HCT116 (cell line): ENCODE results near the gene CNDP2. TPM values are rescaled to one million over a fixed set of nuclear protein-coding genes. Genes with fewer than 3 reads are reported as not detected.
A peak's percentile ranks its signal among the peaks of the same experiment; 100 is the strongest.

Source experiments
- ATAC-seq: fragments of 200-7000 bp; cut with Tn5 transposase; 2 replicates; pipeline ENCODE4 v1.9.1; 2020; ENCODE audit warnings: mild to moderate bottlenecking, moderate library complexity
- BruUV-seq: library from RNA; stranded (reverse); fragments of 400-500 nt; replicated peaks from 2 replicates; lab custom pipeline; 2021; lab: Mats Ljungman, UMichigan
- CTCF ChIA-PET: fragments of 300-600 bp; sonication (Branson Sonifier 250); formaldehyde crosslinking; loops from one replicate; lab custom pipeline; 2021; ENCODE audit warnings: antibody characterized with exemption; lab: Charles Lee
- POLR2A ChIA-PET: fragments of 300-600, 350-600 bp; sonication (Branson Sonifier 250); formaldehyde crosslinking; loops from one replicate; lab custom pipeline; 2021; ENCODE audit warnings: antibody characterized with exemption; lab: Charles Lee
- RAD21 ChIA-PET, 2 experiments: fragments of 300-600 bp; sonication (Branson Sonifier 250); formaldehyde crosslinking; loops; one replicate each; lab custom pipeline; 2023; ENCODE audit warnings: low total read pairs in 2 of 2; ENCODE audit not compliant: uncharacterized antibody in 2 of 2, unreplicated experiment in 2 of 2, low non-redundant PET in 1 of 2; lab: Charles Lee
- DNase-seq: peaks from one replicate; pipeline ENCODE4 v3.0.0-alpha.2; 2010; ENCODE audit warnings: low read depth, low spot score
- H2AFZ ChIP-seq: fragments of 200-600 bp; shearing (Covaris generic), sonication (generic); 2 replicates; pipeline ENCODE4 v1.6.1; 2017; ENCODE audit warnings: low read depth, mixed run types, mixed read lengths, antibody characterized with exemption, low read length; ENCODE audit not compliant: poor library complexity, severe bottlenecking
- H3K27ac ChIP-seq: 2 replicates; pipeline ENCODE4 v1.5.1; 2012; ENCODE audit warnings: low read depth, low read length
- H3K27me3 ChIP-seq: fragments of 200-600 bp; sonication (generic); 2 replicates; pipeline ENCODE4 v1.6.1; 2016; ENCODE audit warnings: mixed run types, low read length, mixed read lengths; ENCODE audit not compliant: insufficient read depth
- H3K36me3 ChIP-seq, 2 experiments: fragments of 200-500 bp in 1 of 2; fragments of 200-600 bp in 1 of 2; sonication (Bioruptor generic) in 1 of 2; sonication (generic) in 1 of 2; 2 replicates each; pipeline versions ENCODE4 v1.5.1 to v1.6.1; 2014 to 2016; ENCODE audit warnings: low read length in 2 of 2, inconsistent platforms in 1 of 2, mixed read lengths in 1 of 2, mixed run types in 1 of 2; ENCODE audit not compliant: insufficient read depth in 2 of 2, control insufficient read depth in 1 of 2
- H3K4me1 ChIP-seq, 2 experiments: fragments of 200-600 bp in 1 of 2; sonication (generic) in 1 of 2; 2 replicates each; pipeline versions ENCODE4 v1.5.1 to v1.6.1; 2012 to 2017; ENCODE audit warnings: low read length in 2 of 2, inconsistent platforms in 1 of 2, mild to moderate bottlenecking in 1 of 2, mixed read lengths in 1 of 2, mixed run types in 1 of 2, moderate library complexity in 1 of 2; ENCODE audit not compliant: insufficient read depth in 2 of 2, control insufficient read depth in 1 of 2
- H3K4me2 ChIP-seq: fragments of 200-600 bp; sonication (generic); 2 replicates; pipeline ENCODE4 v1.6.1; 2017; ENCODE audit warnings: mixed run types, low read length, mixed read lengths
- H3K4me3 ChIP-seq, 2 experiments: fragments of 200-600 bp in 1 of 2; sonication (generic) in 1 of 2; replicated peaks in 1 of 2; 2 replicates each; pipeline ENCODE4 v1.5.1; 2011 to 2016; ENCODE audit warnings: low read length in 2 of 2, control low read depth in 1 of 2, low read depth in 1 of 2, mild to moderate bottlenecking in 1 of 2, mixed read lengths in 1 of 2, mixed run types in 1 of 2
- H3K79me2 ChIP-seq: fragments of 200-600 bp; sonication (generic); 2 replicates; pipeline ENCODE4 v1.6.1; 2017; ENCODE audit warnings: mild to moderate bottlenecking, mixed run types, low read length, moderate library complexity, mixed read lengths; ENCODE audit not compliant: insufficient read depth
- H3K9ac ChIP-seq: fragments of 200-600 bp; sonication (generic); 2 replicates; pipeline ENCODE4 v1.6.1; 2016; ENCODE audit warnings: low read length, mixed read lengths
- H3K9me2 ChIP-seq: fragments of 200-600 bp; sonication (generic), shearing (Covaris generic); 2 replicates; pipeline ENCODE4 v1.6.1; 2017; ENCODE audit warnings: mixed run types, mild to moderate bottlenecking, moderate library complexity; ENCODE audit not compliant: insufficient read depth
- H3K9me3 ChIP-seq, 2 experiments: fragments of 200-500 bp in 1 of 2; fragments of 200-600 bp in 1 of 2; sonication (Bioruptor generic) in 1 of 2; sonication (generic) in 1 of 2; 2 replicates each; pipeline ENCODE4 v1.6.1; 2014 to 2017; ENCODE audit warnings: low read length in 2 of 2, mixed read lengths in 2 of 2, inconsistent platforms in 1 of 2, low read depth in 1 of 2, mild to moderate bottlenecking in 1 of 2, mixed run types in 1 of 2, moderate library complexity in 1 of 2; ENCODE audit not compliant: control insufficient read depth in 1 of 2, insufficient read depth in 1 of 2
- H4K20me1 ChIP-seq: fragments of 200-600 bp; sonication (generic), shearing (Covaris generic); 2 replicates; pipeline ENCODE4 v1.6.1; 2017; ENCODE audit warnings: mixed run types, mild to moderate bottlenecking, moderate library complexity; ENCODE audit not compliant: insufficient read depth
- CBX3 ChIP-seq: IDR thresholded peaks from 2 replicates; pipeline ENCODE4 v1.6.1; 2012; ENCODE audit warnings: low read depth
- CEBPB ChIP-seq: IDR thresholded peaks from 2 replicates; pipeline ENCODE4 v1.6.1; 2012; ENCODE audit warnings: low read depth
- EGR1 ChIP-seq: IDR thresholded peaks from 2 replicates; pipeline ENCODE4 v1.6.1; 2012; ENCODE audit warnings: low read depth
- ELF1 ChIP-seq: IDR thresholded peaks from 2 replicates; pipeline ENCODE4 v1.6.1; 2012; ENCODE audit warnings: low read depth, borderline replicate concordance
- EZH2 ChIP-seq: fragments of 200-600 bp; sonication (generic); IDR thresholded peaks from 2 replicates; pipeline ENCODE4 v1.6.1; 2017; ENCODE audit warnings: antibody characterized with exemption, mixed run types
- FOSL1 ChIP-seq: IDR thresholded peaks from 2 replicates; pipeline ENCODE4 v1.6.1; 2012; ENCODE audit warnings: low read depth
- JUND ChIP-seq: IDR thresholded peaks from 2 replicates; pipeline ENCODE4 v1.6.1; 2012
- POLR2A ChIP-seq: IDR thresholded peaks from 2 replicates; pipeline ENCODE4 v1.7.0; 2011; ENCODE audit warnings: borderline replicate concordance; ENCODE audit not compliant: insufficient read depth, insufficient read length; ENCODE audit errors: extremely low read depth
- POLR2AphosphoS5 ChIP-seq: IDR thresholded peaks from 2 replicates; pipeline ENCODE4 v1.6.1; 2011; ENCODE audit warnings: mild to moderate bottlenecking, low read depth, low read length, moderate library complexity
- RAD21 ChIP-seq: IDR thresholded peaks from 2 replicates; pipeline ENCODE4 v1.6.1; 2012; ENCODE audit warnings: low read depth, mild to moderate bottlenecking
- SIN3A ChIP-seq: IDR thresholded peaks from 2 replicates; pipeline ENCODE4 v1.6.1; 2012; ENCODE audit warnings: low read depth
- SP1 ChIP-seq: IDR thresholded peaks from 2 replicates; pipeline ENCODE4 v1.6.1; 2012; ENCODE audit warnings: low read depth
- SRF ChIP-seq: IDR thresholded peaks from 2 replicates; pipeline ENCODE4 v1.6.1; 2012; ENCODE audit warnings: low read depth
- TCF7L2 ChIP-seq: IDR thresholded peaks from 2 replicates; pipeline ENCODE4 v1.7.0; 2011; ENCODE audit warnings: borderline replicate concordance, inconsistent platforms; ENCODE audit not compliant: insufficient read depth, insufficient read length; ENCODE audit errors: extremely low read depth
- YY1 ChIP-seq: IDR thresholded peaks from 2 replicates; pipeline ENCODE4 v1.6.1; 2011; ENCODE audit warnings: low read length, low read depth, moderate library complexity, mild to moderate bottlenecking; ENCODE audit not compliant: insufficient replicate concordance; ENCODE audit errors: extremely low read depth
- ZFX ChIP-seq: fragments of 450-650 bp; IDR thresholded peaks from 2 replicates; pipeline ENCODE4 v1.6.1; 2017
- ZNF274 ChIP-seq: fragments of 200-500 bp; sonication (Bioruptor generic); IDR thresholded peaks from 2 replicates; pipeline ENCODE4 v1.6.1; 2014; ENCODE audit warnings: mild to moderate bottlenecking, low read depth, low read length, inconsistent platforms
- intact Hi-C: fragments of 100-400 bp; cut with micrococcal nuclease; formaldehyde crosslinking; loops from 2 replicates; pipeline ENCODE4 v1.10.0; 2022
- total RNA-seq: library from RNA; stranded (reverse); gene quantifications from one replicate; pipeline ENCODE4 v1.2.1, GENCODE V29; 2021; ENCODE audit not compliant: unreplicated experiment
- TF ChIP-seq, protein P1 (sequence below): IDR thresholded peaks from 2 replicates; pipeline ENCODE4 v1.6.1; 2011; ENCODE audit warnings: mild to moderate bottlenecking, low read length, moderate library complexity; ENCODE audit not compliant: insufficient replicate concordance; ENCODE audit errors: extremely low read depth
- TF ChIP-seq, protein P2 (sequence below): IDR thresholded peaks from 2 replicates; pipeline ENCODE4 v1.6.1; 2012
- TF ChIP-seq, protein P3 (sequence below), 3 experiments: fragments of 200-600 bp in 1 of 3; sonication (generic) in 1 of 3; IDR thresholded peaks in 2 of 3; conservative IDR thresholded peaks in 1 of 3; 2 replicates each; pipeline ENCODE4 v1.5.1; 2012 to 2017; ENCODE audit warnings: low read depth in 2 of 3, low read length in 2 of 3, antibody characterized with exemption in 1 of 3, borderline replicate concordance in 1 of 3, control low read depth in 1 of 3, mild to moderate bottlenecking in 1 of 3, mixed read lengths in 1 of 3, mixed run types in 1 of 3, moderate library complexity in 1 of 3; ENCODE audit not compliant: insufficient read depth in 1 of 3

CNDP2 gene
- total RNA-seq, 1 experiment from 2014 or later, result 112 TPM

DNA sequence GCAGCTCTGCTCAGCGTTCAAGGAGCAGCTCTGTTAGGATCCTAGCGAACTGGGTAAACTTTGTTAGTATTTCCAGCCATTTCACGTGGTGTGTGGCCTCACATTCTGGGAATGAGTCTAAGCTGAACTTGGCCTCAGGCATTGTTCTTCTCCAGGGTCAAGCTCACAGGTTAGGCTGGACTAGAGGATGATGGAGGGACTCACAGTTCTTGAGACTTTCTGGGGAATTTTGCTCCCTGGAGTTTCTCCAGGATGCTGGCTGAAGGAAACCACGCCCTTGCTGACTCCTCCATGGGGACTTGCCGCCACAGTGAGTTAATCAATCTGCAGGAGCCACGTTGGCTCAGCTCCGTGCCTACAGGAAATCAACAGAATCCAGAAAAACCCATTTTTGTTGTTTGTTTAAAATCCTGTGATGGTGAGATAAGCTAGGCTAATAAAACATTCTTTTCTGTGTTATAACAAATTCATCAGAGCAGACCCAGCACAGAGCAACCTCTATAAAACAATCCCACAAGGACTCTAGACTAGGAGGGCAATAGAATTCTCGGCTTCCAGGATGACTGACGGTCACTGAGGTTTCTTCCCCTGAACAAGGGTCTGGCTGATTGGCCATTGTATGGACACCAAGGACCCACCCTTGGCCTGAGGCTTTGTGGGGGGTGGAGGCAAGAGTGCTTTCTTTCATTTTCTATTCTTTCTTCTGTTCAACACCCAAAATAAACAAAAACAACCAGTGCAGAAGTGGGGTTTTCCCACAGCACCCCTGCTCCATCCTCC is 50.8 kb downstream of the CNDP2 start:
- H4K20me1 ChIP-seq, result no peaks in the 10 kb centered on the region
- 0 out of 2 replicates have a peak, but pooled peaks have one; percentile 22 for ATAC-seq
- POLR2A ChIA-PET, result no interaction called here
- H3K9me2 ChIP-seq, result no peaks in the 10 kb centered on the region
- H3K79me2 ChIP-seq, result no peaks in the 10 kb centered on the region
- H3K4me1 ChIP-seq, result no peaks in the 10 kb centered on the region
- TF ChIP-seq POLR2A (no peak), CBX3 (no peak), SRF (no peak), EZH2 (no peak), ZNF274 (no peak), JUND (no peak), ZFX (no peak), RAD21 (no peak), FOSL1 (no peak), EGR1 (no peak), SP1 (no peak), YY1 (no peak), CEBPB (no peak), TCF7L2 (no peak), ELF1 (no peak), SIN3A (no peak), POLR2AphosphoS5 (no peak)
- TF ChIP-seq, protein P1, sequence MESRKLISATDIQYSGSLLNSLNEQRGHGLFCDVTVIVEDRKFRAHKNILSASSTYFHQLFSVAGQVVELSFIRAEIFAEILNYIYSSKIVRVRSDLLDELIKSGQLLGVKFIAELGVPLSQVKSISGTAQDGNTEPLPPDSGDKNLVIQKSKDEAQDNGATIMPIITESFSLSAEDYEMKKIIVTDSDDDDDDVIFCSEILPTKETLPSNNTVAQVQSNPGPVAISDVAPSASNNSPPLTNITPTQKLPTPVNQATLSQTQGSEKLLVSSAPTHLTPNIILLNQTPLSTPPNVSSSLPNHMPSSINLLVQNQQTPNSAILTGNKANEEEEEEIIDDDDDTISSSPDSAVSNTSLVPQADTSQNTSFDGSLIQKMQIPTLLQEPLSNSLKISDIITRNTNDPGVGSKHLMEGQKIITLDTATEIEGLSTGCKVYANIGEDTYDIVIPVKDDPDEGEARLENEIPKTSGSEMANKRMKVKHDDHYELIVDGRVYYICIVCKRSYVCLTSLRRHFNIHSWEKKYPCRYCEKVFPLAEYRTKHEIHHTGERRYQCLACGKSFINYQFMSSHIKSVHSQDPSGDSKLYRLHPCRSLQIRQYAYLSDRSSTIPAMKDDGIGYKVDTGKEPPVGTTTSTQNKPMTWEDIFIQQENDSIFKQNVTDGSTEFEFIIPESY, result no peak
- TF ChIP-seq, protein P2, sequence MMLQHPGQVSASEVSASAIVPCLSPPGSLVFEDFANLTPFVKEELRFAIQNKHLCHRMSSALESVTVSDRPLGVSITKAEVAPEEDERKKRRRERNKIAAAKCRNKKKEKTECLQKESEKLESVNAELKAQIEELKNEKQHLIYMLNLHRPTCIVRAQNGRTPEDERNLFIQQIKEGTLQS, result no peak
- TF ChIP-seq, protein P3, sequence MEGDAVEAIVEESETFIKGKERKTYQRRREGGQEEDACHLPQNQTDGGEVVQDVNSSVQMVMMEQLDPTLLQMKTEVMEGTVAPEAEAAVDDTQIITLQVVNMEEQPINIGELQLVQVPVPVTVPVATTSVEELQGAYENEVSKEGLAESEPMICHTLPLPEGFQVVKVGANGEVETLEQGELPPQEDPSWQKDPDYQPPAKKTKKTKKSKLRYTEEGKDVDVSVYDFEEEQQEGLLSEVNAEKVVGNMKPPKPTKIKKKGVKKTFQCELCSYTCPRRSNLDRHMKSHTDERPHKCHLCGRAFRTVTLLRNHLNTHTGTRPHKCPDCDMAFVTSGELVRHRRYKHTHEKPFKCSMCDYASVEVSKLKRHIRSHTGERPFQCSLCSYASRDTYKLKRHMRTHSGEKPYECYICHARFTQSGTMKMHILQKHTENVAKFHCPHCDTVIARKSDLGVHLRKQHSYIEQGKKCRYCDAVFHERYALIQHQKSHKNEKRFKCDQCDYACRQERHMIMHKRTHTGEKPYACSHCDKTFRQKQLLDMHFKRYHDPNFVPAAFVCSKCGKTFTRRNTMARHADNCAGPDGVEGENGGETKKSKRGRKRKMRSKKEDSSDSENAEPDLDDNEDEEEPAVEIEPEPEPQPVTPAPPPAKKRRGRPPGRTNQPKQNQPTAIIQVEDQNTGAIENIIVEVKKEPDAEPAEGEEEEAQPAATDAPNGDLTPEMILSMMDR (IDR thresholded peaks at IDR 0.05 in 2 of 3, conservative IDR thresholded peaks at IDR 0.05 in 1 of 3; ENCODE audit: borderline replicate concordance in 1 of 3, insufficient read depth in 1 of 3, low read depth in 2 of 3, low read length in 2 of 3), result no peak
- TF ChIP-seq, all 23 proteins: peak for 0
- Histone ChIP-seq H3K4me2 (no peak overlapping the region), H3K27ac (no peak overlapping the region), H3K27me3 (no peaks in the 10 kb centered on the region), H2AFZ (no peak overlapping the region), H3K9ac (no peak overlapping the region), H3K36me3 (no peaks in the 10 kb centered on the region), H3K9me3 (peaks cover 0 to 6% of the 10 kb centered on the region in 2 experiments; a peak in 1 of 4 replicates), H3K4me3 (no peak overlapping the region)
- CTCF ChIA-PET, result no interaction called here
- BruUV-seq, result no TSS peak
- RAD21 ChIA-PET, result no interaction called here
- DNase-seq, result no peak
- intact Hi-C loops, result no loop called here
